Suprapubic skin (tissue), 4 donors: ENCODE data around the gene NPTX1.

Experiments
- EP300 ChIP-seq: sonication (generic); formaldehyde crosslinking; IDR thresholded peaks from one replicate; pipeline ENCODE4 v1.6.1; 2017; ENCODE audit warnings: antibody characterized with exemption
- POLR2A ChIP-seq, 2 donors: fragments of 450-650 bp; IDR thresholded peaks; one replicate each; pipeline ENCODE4 v1.6.1; 2017; ENCODE audit warnings: antibody characterized with exemption in 2 of 2, mild to moderate bottlenecking in 2 of 2, moderate library complexity in 2 of 2
- POLR2AphosphoS5 ChIP-seq, 3 donors: sonication (generic); formaldehyde crosslinking; IDR thresholded peaks; one replicate each; pipeline ENCODE4 v1.6.1; 2017; ENCODE audit warnings: antibody characterized with exemption in 3 of 3
- TF ChIP-seq, protein P1 (sequence below), 2 donors: fragments of 200-600 bp in 1 of 2; fragments of 450-650 bp in 1 of 2; sonication (generic) in 1 of 2; IDR thresholded peaks; one replicate each; pipeline ENCODE4 v1.5.1; 2016 to 2019; ENCODE audit warnings: antibody characterized with exemption in 2 of 2, mild to moderate bottlenecking in 1 of 2, moderate library complexity in 1 of 2

DNA sequence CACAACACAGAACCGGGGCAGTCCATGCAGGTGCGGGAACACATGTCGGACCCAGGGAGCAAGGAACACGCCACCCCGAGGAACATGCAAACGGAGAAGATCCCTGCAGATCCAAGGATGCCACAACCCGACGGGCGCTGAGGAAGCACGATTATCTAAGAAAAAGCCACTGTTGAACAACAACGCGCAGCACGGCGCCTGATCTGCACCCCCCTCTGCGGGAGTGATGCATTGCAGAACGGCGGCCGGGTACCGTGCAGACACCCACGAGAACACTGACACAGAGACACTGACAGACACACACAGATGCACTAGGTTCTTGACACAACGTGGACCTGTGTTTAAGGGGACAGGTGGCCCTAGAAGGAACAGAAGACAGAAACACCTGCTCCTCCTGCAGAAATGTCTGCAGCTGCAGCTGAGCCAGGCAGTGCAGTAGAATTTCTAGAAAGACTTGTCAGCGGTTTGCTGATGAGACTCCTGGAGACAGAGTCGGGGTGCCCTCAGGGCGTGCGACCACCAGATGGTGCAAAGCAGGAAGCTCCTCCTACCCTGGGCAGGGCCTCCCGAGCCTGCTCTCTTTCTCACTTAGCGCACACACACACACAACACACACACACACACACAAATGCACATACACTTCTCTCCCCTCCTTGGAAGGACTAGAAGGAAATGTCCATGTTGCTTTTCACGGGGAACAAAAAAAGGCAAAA is 7.5 kb downstream of the NPTX1 start:
- TF ChIP-seq, protein P1, sequence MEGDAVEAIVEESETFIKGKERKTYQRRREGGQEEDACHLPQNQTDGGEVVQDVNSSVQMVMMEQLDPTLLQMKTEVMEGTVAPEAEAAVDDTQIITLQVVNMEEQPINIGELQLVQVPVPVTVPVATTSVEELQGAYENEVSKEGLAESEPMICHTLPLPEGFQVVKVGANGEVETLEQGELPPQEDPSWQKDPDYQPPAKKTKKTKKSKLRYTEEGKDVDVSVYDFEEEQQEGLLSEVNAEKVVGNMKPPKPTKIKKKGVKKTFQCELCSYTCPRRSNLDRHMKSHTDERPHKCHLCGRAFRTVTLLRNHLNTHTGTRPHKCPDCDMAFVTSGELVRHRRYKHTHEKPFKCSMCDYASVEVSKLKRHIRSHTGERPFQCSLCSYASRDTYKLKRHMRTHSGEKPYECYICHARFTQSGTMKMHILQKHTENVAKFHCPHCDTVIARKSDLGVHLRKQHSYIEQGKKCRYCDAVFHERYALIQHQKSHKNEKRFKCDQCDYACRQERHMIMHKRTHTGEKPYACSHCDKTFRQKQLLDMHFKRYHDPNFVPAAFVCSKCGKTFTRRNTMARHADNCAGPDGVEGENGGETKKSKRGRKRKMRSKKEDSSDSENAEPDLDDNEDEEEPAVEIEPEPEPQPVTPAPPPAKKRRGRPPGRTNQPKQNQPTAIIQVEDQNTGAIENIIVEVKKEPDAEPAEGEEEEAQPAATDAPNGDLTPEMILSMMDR (IDR thresholded peaks at IDR 0.05), result no peak
- TF ChIP-seq EP300 (no peak), POLR2A (IDR thresholded peaks at IDR 0.05) (no peak), POLR2AphosphoS5 (IDR thresholded peaks at IDR 0.05) (no peak)
